H1 (cell line): Measurements from ENCODE around the gene CEMIP2.

ENCODE experiments used
- CTCF ChIP-seq, 3 experiments: IDR thresholded peaks; 1 replicate in 2 of 3; 2 replicates in 1 of 3; pipeline versions ENCODE4 v1.5.1 to v1.6.1; 2011; ENCODE audit warnings: low read length in 3 of 3, mild to moderate bottlenecking in 3 of 3, inconsistent platforms in 2 of 3, low read depth in 1 of 3, moderate library complexity in 1 of 3; ENCODE audit not compliant: insufficient read depth in 1 of 3; ENCODE audit errors: control extremely low read depth in 1 of 3
- EZH2 ChIP-seq: fragments of 200-600 bp; sonication (generic); IDR thresholded peaks from 2 replicates; pipeline ENCODE4 v1.7.1; 2012; ENCODE audit warnings: low read depth, mild to moderate bottlenecking, moderate library complexity, low read length, inconsistent platforms; ENCODE audit not compliant: severe bottlenecking
- FOSL1 ChIP-seq: IDR thresholded peaks from 2 replicates; pipeline ENCODE4 v1.6.1; 2011; ENCODE audit warnings: mild to moderate bottlenecking, low read depth, low read length, moderate library complexity; ENCODE audit not compliant: insufficient read depth
- HDAC2 ChIP-seq, 2 experiments: fragments of 300-600 bp in 1 of 2; sonication (generic) in 1 of 2; IDR thresholded peaks; 2 replicates each; pipeline ENCODE4 v1.6.1; 2011 to 2012; ENCODE audit warnings: low read depth in 2 of 2, low read length in 2 of 2, mild to moderate bottlenecking in 2 of 2, moderate library complexity in 2 of 2, borderline replicate concordance in 1 of 2, inconsistent platforms in 1 of 2
- JUND ChIP-seq: IDR thresholded peaks from 2 replicates; pipeline ENCODE4 v1.6.1; 2011; ENCODE audit warnings: mild to moderate bottlenecking, improper control_type of control experiment, low read length
- POLR2A ChIP-seq, 2 experiments: IDR thresholded peaks; 1 replicate in 1 of 2; 2 replicates in 1 of 2; pipeline ENCODE4 v1.6.1; 2011; ENCODE audit warnings: low read depth in 2 of 2, low read length in 2 of 2, mild to moderate bottlenecking in 2 of 2; ENCODE audit errors: control extremely low read depth in 1 of 2
- RFX5 ChIP-seq: IDR thresholded peaks from 2 replicates; pipeline ENCODE4 v1.6.1; 2011; ENCODE audit warnings: low read depth, low read length, improper control_type of control experiment, borderline replicate concordance
- SIX5 ChIP-seq: IDR thresholded peaks from 2 replicates; pipeline ENCODE4 v1.6.1; 2011; ENCODE audit warnings: mild to moderate bottlenecking, low read depth, low read length
- SP1 ChIP-seq: IDR thresholded peaks from 2 replicates; pipeline ENCODE4 v1.6.1; 2011; ENCODE audit warnings: low read depth, low read length

- TF ChIP-seq SIX5 (no peak), RFX5 (no peak), EZH2 (no peak), POLR2A (IDR thresholded peaks at IDR 0.05; ENCODE audit: control extremely low read depth in 1 of 2, low read depth in 2 of 2, low read length in 2 of 2) (no peak), FOSL1 (no peak), CTCF (IDR thresholded peaks at IDR 0.05; ENCODE audit: control extremely low read depth in 1 of 3, insufficient read depth in 1 of 3, low read depth in 1 of 3, low read length in 3 of 3) (no peak), JUND (no peak), SP1 (no peak), HDAC2 (IDR thresholded peaks at IDR 0.05; ENCODE audit: borderline replicate concordance in 1 of 2, low read depth in 2 of 2, low read length in 2 of 2) (no peak)
Observed at GRCh38 chr9:71685988-71686387, 82.3 kb downstream of the CEMIP2 start.
